Type B pancreatic cell (in vitro differentiated cells): ENCODE results near the gene STUB1. TPM values are rescaled to one million over a fixed set of nuclear protein-coding genes. Genes with fewer than 3 reads are reported as not detected.
A peak's percentile ranks its signal among the peaks of the same experiment; 100 is the strongest.

Experiments used
- DNase-seq: peaks from one replicate; pipeline ENCODE4 v3.0.0; 2021; ENCODE audit warnings: mixed read lengths; ENCODE audit not compliant: unreplicated experiment; ENCODE audit errors: extremely low spot score
- H3K27ac Mint-ChIP-seq: 2 replicates; pipeline ENCODE4 v1.8.0; 2021; ENCODE audit warnings: mild to moderate bottlenecking, mixed read lengths
- H3K27me3 Mint-ChIP-seq: 2 replicates; pipeline ENCODE4 v1.8.0; 2021; ENCODE audit warnings: mixed read lengths
- H3K36me3 Mint-ChIP-seq: 2 replicates; pipeline ENCODE4 v1.8.0; 2021; ENCODE audit warnings: mixed read lengths
- H3K4me1 Mint-ChIP-seq: one replicate; pipeline ENCODE4 v1.8.0; 2021; ENCODE audit warnings: mixed read lengths; ENCODE audit not compliant: unreplicated experiment
- H3K4me3 Mint-ChIP-seq: 2 replicates; pipeline ENCODE4 v1.8.0; 2021; ENCODE audit warnings: mild to moderate bottlenecking, mixed read lengths
- H3K9me3 Mint-ChIP-seq: 2 replicates; pipeline ENCODE4 v1.8.0; 2021; ENCODE audit warnings: mixed read lengths
- total RNA-seq: library from RNA; stranded (reverse); gene quantifications from 2 replicates; pipeline ENCODE4 v1.2.1, GENCODE V29; 2021; ENCODE audit warnings: low replicate concordance
- TF ChIP-seq, protein P1 (sequence below): fragments of 200-600 bp; sonication (generic); conservative IDR thresholded peaks from 2 replicates; pipeline ENCODE4 v1.5.0; 2021; ENCODE audit warnings: antibody characterized with exemption, mild to moderate bottlenecking

The STUB1 gene
- total RNA-seq, 1 donor from 2014 or later, result 80.3 TPM

DNA sequence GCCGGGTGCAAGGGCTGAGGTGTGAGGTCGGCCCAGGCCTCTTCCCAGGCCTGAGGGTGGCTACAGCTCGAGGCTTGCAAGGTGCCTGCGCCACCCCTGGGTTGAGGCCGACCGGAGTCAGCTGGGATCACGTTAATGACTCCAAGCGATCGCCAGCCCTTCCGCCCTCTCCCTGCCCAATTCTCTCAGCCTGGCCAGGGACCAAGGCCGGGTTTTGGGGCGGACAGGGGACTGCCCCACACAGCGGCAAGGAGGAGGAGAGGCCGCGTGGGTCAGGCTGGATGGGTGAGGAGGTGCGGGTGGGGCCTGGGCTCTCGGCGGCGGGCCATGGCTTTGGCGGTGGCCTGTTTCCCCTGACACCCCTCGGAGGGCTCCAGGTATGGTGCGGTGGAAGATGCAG lies 13.2 kb downstream of the STUB1 start:
- peaks cover 4% of the 10 kb centered on the region for H3K4me1 Mint-ChIP-seq
- H3K27ac Mint-ChIP-seq, result no peak overlapping the region
- H3K27me3 Mint-ChIP-seq, result peaks cover 50% of the 10 kb centered on the region
- H3K9me3 Mint-ChIP-seq, result no peaks in the 10 kb centered on the region
- H3K36me3 Mint-ChIP-seq, result no peaks in the 10 kb centered on the region
- TF ChIP-seq, protein P1, sequence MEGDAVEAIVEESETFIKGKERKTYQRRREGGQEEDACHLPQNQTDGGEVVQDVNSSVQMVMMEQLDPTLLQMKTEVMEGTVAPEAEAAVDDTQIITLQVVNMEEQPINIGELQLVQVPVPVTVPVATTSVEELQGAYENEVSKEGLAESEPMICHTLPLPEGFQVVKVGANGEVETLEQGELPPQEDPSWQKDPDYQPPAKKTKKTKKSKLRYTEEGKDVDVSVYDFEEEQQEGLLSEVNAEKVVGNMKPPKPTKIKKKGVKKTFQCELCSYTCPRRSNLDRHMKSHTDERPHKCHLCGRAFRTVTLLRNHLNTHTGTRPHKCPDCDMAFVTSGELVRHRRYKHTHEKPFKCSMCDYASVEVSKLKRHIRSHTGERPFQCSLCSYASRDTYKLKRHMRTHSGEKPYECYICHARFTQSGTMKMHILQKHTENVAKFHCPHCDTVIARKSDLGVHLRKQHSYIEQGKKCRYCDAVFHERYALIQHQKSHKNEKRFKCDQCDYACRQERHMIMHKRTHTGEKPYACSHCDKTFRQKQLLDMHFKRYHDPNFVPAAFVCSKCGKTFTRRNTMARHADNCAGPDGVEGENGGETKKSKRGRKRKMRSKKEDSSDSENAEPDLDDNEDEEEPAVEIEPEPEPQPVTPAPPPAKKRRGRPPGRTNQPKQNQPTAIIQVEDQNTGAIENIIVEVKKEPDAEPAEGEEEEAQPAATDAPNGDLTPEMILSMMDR, result no peak
- H3K4me3 Mint-ChIP-seq, result no peak overlapping the region
- DNase-seq, result no peak

DNA sequence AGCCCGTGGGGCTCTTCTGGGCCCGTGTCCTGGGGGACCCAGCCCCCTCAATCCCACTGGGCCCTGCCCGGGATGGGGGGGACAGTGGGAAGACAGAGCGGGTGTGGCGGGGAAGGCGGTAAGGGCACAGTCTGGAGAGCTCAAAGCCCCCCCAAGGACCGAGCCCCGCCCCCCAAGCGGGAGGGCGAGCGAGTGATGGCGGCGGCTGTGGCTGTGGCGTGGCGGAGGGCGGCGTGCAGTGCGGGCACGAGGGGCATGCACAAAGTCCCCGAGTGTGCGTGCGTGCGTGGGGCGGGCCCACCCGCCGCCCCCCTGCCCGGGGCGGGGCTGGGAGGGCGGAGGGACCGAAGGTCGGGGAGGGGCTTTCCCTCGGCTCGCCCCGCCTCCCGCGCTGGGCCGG lies 13.6 kb downstream of the STUB1 start:
- TF ChIP-seq, protein P1, result no peak
- Mint-ChIP-seq H3K9me3 (no peaks in the 10 kb centered on the region), H3K4me1 (peaks cover 3% of the 10 kb centered on the region), H3K27me3 (peaks cover 52% of the 10 kb centered on the region), H3K4me3 (no peak overlapping the region), H3K27ac (no peak overlapping the region), H3K36me3 (no peaks in the 10 kb centered on the region)
- no peak for DNase-seq

GRCh38 chr16:694187-694862 lies 14.1 kb downstream of the STUB1 start:
- DNase-seq, result no peak
- H3K27me3 Mint-ChIP-seq, result peaks cover 58% of the 10 kb centered on the region
- TF ChIP-seq, protein P1, result no peak
- H3K4me1 Mint-ChIP-seq, result no peaks in the 10 kb centered on the region
- no peak overlapping the region for H3K27ac Mint-ChIP-seq
- no peaks in the 10 kb centered on the region for H3K9me3 Mint-ChIP-seq
- no peaks in the 10 kb centered on the region for H3K36me3 Mint-ChIP-seq
- H3K4me3 Mint-ChIP-seq, result no peak overlapping the region

GRCh38 chr16:694863-695354 lies 14.7 kb downstream of the STUB1 start:
- TF ChIP-seq, protein P1, result no peak
- no peaks in the 10 kb centered on the region for H3K36me3 Mint-ChIP-seq
- H3K4me3 Mint-ChIP-seq, result no peak overlapping the region
- DNase-seq, result no peak
- H3K27me3 Mint-ChIP-seq, result peaks cover 63% of the 10 kb centered on the region
- H3K27ac Mint-ChIP-seq, result no peak overlapping the region
- no peaks in the 10 kb centered on the region for H3K4me1 Mint-ChIP-seq
- no peaks in the 10 kb centered on the region for H3K9me3 Mint-ChIP-seq

- H3K9me3 Mint-ChIP-seq, result no peaks in the 10 kb centered on the region
Measured at GRCh38 chr16:695355-696089, 15.3 kb downstream of the STUB1 start.

More at GRCh38 chr16:695355-696089, 15.3 kb downstream of the STUB1 start:
- no peaks in the 10 kb centered on the region for H3K36me3 Mint-ChIP-seq
- H3K27ac Mint-ChIP-seq, result no peak overlapping the region
- H3K4me3 Mint-ChIP-seq, result peak overlapping the region; percentile 39
- peaks cover 67% of the 10 kb centered on the region for H3K27me3 Mint-ChIP-seq
- no peaks in the 10 kb centered on the region for H3K4me1 Mint-ChIP-seq
- no peak for DNase-seq
- TF ChIP-seq, protein P1, result no peak
